ENCODE data around the gene BRINP1.

BRINP1 gene

DNA sequence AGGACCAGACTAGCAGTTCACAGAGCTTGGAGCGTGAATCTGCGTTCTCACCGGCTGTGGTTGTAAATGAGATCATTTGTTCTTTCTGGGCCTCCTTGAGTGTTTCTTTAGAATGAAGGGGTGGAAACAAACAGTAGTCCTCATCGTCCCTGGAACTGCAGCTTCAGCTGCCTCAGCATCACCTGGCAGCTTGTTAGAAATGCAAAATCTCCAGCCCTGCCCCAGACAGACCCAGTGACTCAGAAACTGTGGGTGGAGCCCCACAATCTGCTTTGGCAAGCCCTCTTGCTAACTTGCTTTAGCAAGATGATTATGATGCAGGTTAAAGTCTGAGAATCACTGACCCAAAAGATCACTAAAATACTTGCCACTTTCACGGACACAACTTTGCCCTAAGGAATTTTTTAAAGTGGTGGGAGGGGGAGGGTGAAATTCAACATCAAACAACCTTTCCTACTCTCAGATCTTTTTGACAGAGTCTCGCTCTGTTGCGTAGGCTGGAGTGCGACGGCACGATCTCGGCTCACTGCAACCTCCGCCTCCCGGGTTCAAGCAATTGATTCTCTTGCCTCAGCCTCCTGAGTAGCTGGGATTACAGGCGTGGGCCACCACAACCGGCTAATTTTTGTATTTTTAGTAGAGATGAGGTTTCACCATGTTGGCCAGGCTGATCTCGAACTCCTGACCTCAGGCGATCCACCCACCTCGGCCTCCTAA lies 86.0 kb downstream of the BRINP1 start:
- TF ChIP-seq, protein P1, sequence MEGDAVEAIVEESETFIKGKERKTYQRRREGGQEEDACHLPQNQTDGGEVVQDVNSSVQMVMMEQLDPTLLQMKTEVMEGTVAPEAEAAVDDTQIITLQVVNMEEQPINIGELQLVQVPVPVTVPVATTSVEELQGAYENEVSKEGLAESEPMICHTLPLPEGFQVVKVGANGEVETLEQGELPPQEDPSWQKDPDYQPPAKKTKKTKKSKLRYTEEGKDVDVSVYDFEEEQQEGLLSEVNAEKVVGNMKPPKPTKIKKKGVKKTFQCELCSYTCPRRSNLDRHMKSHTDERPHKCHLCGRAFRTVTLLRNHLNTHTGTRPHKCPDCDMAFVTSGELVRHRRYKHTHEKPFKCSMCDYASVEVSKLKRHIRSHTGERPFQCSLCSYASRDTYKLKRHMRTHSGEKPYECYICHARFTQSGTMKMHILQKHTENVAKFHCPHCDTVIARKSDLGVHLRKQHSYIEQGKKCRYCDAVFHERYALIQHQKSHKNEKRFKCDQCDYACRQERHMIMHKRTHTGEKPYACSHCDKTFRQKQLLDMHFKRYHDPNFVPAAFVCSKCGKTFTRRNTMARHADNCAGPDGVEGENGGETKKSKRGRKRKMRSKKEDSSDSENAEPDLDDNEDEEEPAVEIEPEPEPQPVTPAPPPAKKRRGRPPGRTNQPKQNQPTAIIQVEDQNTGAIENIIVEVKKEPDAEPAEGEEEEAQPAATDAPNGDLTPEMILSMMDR (IDR thresholded peaks at IDR 0.05; ENCODE audit: insufficient read depth, low read length): no peak
- TF ChIP-seq SPI1 (IDR thresholded peaks at IDR 0.05; ENCODE audit: borderline replicate concordance, low read depth) (no peak), GABPA (IDR thresholded peaks at IDR 0.05; ENCODE audit: low read depth) (no peak), POLR2AphosphoS5 (IDR thresholded peaks at IDR 0.05; ENCODE audit: low read depth) (no peak)
- TF ChIP-seq, protein P2, sequence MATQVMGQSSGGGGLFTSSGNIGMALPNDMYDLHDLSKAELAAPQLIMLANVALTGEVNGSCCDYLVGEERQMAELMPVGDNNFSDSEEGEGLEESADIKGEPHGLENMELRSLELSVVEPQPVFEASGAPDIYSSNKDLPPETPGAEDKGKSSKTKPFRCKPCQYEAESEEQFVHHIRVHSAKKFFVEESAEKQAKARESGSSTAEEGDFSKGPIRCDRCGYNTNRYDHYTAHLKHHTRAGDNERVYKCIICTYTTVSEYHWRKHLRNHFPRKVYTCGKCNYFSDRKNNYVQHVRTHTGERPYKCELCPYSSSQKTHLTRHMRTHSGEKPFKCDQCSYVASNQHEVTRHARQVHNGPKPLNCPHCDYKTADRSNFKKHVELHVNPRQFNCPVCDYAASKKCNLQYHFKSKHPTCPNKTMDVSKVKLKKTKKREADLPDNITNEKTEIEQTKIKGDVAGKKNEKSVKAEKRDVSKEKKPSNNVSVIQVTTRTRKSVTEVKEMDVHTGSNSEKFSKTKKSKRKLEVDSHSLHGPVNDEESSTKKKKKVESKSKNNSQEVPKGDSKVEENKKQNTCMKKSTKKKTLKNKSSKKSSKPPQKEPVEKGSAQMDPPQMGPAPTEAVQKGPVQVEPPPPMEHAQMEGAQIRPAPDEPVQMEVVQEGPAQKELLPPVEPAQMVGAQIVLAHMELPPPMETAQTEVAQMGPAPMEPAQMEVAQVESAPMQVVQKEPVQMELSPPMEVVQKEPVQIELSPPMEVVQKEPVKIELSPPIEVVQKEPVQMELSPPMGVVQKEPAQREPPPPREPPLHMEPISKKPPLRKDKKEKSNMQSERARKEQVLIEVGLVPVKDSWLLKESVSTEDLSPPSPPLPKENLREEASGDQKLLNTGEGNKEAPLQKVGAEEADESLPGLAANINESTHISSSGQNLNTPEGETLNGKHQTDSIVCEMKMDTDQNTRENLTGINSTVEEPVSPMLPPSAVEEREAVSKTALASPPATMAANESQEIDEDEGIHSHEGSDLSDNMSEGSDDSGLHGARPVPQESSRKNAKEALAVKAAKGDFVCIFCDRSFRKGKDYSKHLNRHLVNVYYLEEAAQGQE (IDR thresholded peaks at IDR 0.05; ENCODE audit: insufficient replicate concordance, low read depth): no peak
- H3K27ac ChIP-seq (replicated peaks): no peak overlapping the region

DNA sequence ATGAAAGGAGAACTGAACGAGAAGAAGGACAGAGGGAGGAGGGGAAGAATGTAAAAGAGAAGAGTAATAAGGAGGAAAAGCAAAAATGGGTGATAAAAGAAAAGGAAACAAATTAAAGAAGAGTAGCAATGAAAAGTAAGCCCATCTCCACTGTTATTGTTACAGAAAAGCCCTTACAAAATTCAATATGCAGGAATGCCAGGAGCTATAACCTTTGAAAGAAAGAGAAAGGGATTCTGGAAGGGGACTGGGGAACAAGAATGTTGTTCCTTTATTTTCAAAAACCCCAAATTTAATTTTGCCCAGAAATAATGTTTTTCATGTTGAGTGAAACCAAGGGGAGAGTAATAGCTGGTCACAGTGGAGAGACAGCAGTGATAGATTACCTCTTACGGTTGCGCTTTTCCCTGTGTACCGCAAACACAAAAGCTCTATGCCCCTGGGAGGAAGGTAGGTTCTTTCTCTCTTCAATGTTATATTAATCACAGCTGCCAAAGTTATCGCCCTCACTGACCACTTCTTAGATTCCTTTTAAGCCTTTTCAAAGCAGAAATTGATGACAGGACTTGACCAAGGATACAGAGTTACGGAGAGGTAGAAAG lies 86.7 kb downstream of the BRINP1 start:
- TF ChIP-seq, protein P1 (IDR thresholded peaks at IDR 0.05; ENCODE audit: insufficient read depth, low read length): no peak
- TF ChIP-seq POLR2AphosphoS5 (IDR thresholded peaks at IDR 0.05; ENCODE audit: low read depth): no peak
- TF ChIP-seq, protein P2 (IDR thresholded peaks at IDR 0.05; ENCODE audit: insufficient replicate concordance, low read depth): no peak
- no peak for TF ChIP-seq GABPA (IDR thresholded peaks at IDR 0.05; ENCODE audit: low read depth)
- TF ChIP-seq SPI1 (IDR thresholded peaks at IDR 0.05; ENCODE audit: borderline replicate concordance, low read depth): no peak
- no peak for DNase-seq (ENCODE audit: low read depth in 1 of 2, low spot score in 1 of 2)
- Histone ChIP-seq H3K4me3 (replicated peaks; ENCODE audit: insufficient read depth, low read length) (no peak overlapping the region), H3K27me3 (ENCODE audit: insufficient read depth, poor library complexity, severe bottlenecking) (no peaks in the 10 kb centered on the region), H3K27ac (replicated peaks) (no peak overlapping the region)

More for the DNA sequence above, 86.0 kb downstream of the BRINP1 start:
- Histone ChIP-seq H3K4me3 (replicated peaks; ENCODE audit: insufficient read depth, low read length) (no peak overlapping the region), H3K27me3 (ENCODE audit: insufficient read depth, poor library complexity, severe bottlenecking) (no peaks in the 10 kb centered on the region)
- no peak for DNase-seq (ENCODE audit: low read depth in 1 of 2, low spot score in 1 of 2)

DNA sequence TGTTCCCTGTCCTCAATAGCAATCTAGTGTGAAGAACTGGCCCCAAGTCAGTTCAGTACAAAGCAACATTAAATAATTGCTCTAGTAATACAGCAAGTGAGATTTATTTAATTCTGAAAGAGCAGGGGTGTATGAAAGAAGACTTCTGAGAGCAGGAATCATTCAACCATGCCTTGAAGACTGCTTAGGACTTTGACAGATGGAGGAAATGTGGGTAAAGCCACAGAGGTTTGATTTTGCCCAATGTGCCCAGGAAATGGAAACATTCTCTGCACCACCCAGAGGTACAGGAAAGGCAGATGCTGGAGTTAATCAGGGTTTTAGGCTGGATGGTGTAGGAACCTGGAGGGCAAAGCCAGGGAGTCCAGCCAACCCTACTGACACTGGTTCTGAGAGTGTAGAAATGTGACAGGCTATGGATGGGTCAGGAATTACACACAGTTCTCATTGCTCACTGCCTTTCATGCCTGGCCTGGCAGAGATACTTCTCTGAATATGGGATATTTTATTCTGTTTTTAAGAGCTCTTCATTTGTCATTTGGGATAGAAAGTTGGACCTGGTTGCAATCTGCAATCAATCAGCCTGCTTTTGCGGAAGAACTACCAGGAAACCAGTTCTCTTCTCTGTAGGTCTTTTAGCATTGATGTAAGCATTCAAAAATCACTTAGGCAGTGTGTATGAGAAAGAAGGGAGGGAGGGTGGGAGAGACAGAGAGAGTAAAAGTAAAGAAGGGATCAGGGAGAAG lies 88.3 kb downstream of the BRINP1 start:
- Histone ChIP-seq H3K27ac (replicated peaks) (no peak overlapping the region), H3K27me3 (ENCODE audit: insufficient read depth, poor library complexity, severe bottlenecking) (no peaks in the 10 kb centered on the region), H3K4me3 (replicated peaks; ENCODE audit: insufficient read depth, low read length) (no peak overlapping the region)
- no peak for DNase-seq (ENCODE audit: low read depth in 1 of 2, low spot score in 1 of 2)
- TF ChIP-seq, protein P1 (IDR thresholded peaks at IDR 0.05; ENCODE audit: insufficient read depth, low read length): no peak
- TF ChIP-seq POLR2AphosphoS5 (IDR thresholded peaks at IDR 0.05; ENCODE audit: low read depth) (no peak), SPI1 (IDR thresholded peaks at IDR 0.05; ENCODE audit: borderline replicate concordance, low read depth) (no peak), GABPA (IDR thresholded peaks at IDR 0.05; ENCODE audit: low read depth) (no peak)
- TF ChIP-seq, protein P2 (IDR thresholded peaks at IDR 0.05; ENCODE audit: insufficient replicate concordance, low read depth): no peak

Data from HL-60 (cell line).